ENCODE measurements around the gene LAMA2.

Gene LAMA2

DNA sequence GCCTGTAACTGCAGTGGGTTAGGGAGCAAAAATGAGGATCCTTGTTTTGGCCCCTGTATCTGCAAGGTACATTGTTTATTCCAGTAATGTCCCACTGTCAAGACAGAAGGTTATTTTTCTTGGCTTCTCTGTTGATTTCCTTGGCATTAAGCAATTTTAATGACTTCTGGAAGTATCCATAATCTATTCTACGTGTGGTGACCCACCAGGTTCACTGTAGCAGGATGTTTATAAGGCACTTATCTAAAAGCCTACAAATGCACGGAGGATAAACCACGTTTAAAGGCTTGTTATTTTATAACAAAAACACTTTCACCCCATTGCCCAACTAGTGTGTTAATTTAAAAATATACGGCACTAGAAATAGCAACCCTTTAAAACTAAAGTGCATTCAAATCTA lies 294.9 kb downstream of the LAMA2 start:
- no peak for DNase-seq (ENCODE audit: low spot score)

DNA sequence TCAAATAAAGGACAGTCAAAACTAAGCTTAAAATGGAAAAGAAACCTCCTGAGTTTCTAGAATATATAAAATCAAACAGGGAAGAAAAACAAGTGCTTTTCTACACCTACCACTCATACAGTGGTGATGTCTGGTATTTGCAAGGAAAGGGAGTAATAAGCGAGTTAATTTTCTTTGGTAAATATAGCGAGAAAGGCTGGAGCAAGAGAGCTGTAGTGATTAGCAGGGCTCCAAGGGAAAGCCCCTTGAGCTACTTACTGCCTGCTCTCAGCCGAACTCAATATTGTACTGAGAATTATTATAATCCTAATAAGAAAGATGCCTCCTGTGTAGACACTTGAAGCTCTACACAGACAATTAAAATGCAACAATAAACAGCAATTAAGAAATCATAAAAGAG lies 296.3 kb downstream of the LAMA2 start:
- no peak for DNase-seq (ENCODE audit: low spot score)

DNA sequence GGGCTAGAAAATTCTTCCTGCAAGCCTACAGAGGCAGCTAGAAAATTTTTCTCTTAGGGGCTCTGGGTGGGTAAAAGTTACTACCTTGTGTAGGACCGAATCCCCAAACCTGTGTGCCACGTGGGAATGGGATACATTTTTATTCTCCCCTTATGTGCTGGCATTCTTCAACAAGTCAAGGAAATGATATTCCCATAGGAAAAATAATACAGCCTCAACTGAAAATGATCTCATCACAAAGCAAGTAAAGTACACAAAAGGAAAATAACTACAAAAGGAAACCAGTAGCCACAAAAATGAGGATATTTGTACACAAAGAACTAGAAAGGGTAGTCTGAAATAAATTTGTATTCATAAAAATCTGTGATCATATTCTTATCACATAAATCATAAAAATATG lies 298.1 kb downstream of the LAMA2 start:
- no peak for DNase-seq (ENCODE audit: low spot score)

DNA sequence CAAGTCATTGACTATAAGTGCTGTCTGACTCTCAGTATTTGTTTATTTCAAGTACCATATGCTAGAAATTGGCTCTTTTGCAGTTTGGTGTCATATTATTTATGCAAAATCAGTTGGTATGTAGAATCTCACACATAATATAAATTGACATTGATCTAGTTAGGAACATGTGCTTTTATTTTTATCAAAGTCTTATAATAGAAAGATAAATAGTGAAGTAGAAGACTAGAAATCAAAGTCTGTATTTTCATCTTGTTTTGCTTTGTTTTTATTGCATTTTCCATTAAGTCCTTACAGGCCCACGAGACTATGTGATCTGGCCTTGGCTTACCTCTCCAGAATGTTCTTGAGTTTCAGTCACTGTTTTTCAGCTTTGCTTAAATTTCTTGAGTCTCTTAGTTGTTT lies 300.3 kb downstream of the LAMA2 start:
- DNase-seq (ENCODE audit: low spot score), result peak; percentile 31

DNA sequence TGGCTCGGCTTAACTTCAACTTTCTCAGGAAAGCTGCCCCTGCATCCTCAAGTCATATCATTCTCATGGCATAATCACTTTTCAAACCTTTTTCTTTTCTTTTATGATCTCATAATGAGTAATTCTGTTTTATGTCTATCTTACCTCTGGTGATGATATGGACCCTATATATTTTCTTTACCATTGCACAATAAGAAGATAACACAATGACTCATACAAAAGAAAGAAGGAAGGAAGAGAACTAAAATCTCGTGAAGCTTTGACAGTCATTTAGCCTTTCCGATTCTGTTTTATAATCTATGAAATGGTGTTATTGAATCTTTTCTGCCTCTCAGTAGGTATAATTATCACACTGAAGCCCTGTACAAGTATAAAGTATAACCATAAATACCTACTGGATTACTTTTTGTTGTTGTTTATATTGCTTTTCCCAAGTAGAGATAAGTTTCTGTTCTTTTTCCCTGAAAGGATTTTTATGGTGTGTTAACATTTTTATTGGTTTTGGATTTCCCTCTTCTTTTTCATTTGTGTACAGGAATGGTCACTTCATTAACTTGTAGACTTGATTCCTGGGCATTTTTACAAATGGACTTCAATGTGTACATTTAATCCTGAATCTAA lies 300.9 kb downstream of the LAMA2 start:
- no peak for DNase-seq (ENCODE audit: low spot score)

DNA sequence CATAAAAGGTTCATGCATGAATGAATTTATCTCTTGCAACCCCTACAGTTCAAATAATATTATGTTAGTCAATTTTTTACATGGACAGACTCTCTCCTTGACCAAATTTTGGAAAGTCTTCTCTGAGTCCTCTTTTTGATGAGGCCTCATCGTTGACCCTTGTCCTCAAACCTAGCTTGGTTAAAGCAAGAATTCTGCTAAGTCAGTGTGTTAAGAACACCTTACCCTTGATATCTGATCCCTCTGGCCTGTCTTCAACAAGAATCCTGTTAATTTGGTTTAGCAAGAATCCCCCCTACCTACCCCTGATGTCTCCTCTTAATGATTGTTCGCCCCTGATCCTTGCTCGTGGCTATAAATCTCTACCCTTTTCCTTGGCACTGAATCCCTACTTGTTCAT lies 301.4 kb downstream of the LAMA2 start:
- DNase-seq (ENCODE audit: low spot score), result no peak

DNA sequence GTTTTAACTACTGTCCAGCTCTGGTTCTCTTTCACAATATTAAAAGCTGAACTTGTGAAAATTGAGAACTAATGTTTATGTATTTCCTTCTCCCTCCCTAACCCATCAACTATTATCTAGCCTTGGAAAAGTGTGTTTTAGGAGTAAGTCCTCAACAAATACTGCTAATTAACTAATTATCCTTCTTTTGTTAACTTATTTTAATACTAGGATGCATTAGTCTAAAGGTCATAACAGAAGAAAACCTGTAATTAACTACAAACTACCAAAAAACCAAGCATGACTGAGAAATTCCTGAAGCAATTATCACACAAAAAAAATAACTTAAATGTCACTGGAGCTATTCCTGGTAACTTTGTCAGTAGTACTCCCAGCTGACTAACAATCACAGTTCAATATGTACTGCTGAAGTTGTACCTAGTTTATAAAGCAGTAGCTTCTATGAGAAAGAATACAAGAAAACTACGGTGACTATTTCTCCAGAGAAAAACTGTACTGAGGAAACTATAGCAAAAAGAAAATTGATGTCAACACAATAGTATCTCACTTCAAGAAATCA lies 301.9 kb downstream of the LAMA2 start:
- no peak for DNase-seq (ENCODE audit: low spot score)

DNA sequence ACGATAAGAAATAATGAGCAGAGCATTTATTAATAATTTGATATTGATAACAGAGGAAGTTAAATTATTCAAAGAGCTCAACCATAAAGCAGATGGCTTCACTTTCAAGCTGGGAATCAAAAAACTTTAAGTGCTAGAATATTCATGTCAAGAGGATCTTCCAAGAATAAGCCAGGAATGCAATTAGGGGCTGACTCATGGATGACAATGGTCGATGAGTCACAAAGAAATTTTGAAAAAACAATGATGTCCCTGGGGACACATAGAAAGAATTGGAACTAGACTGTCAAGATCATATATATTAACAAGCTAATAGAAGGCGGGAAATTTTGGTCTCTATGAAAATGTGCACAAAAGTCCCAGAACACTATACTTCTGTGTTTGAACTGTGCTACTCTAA lies 304.1 kb downstream of the LAMA2 start:
- no peak for DNase-seq (ENCODE audit: low spot score)

DNA sequence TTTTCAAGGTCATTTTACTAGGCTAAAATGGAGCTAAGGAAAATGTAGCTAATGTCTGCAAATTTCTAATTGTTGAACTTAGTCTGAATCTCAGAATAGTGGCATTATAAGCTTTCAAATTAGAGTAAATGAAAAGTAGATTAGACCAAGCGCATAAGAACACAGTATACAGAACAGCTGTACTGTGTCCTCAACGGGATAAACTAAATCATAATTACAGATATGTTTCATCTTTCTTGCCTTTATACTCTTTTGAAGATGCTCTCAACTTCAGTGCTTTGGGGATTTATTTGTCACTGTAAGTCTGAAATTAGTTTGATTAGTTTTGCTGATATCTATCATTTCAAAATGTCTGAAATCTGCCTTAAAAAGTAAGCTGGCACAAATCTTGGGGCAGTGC lies 305.4 kb downstream of the LAMA2 start:
- no peak for DNase-seq (ENCODE audit: low spot score)

DNA sequence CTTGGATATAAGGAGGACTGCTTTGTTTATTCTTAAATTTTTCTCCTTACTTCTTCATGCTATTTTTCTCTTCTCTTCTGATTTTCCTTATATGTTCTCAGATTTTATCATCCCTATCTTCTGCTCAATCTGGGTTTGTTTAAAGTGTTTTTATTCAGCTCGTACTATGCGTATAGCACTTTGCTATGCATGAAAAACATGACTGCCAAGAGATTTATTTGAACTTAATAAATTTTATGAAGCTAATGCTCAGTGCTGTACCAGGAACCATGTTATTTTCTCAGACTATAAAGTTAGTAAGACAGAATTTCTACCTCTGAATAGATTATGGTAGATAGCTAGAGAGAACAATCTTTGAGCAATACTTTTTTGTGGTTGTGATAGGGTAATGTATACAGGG lies 305.9 kb downstream of the LAMA2 start:
- no peak for DNase-seq (ENCODE audit: low spot score)

DNA sequence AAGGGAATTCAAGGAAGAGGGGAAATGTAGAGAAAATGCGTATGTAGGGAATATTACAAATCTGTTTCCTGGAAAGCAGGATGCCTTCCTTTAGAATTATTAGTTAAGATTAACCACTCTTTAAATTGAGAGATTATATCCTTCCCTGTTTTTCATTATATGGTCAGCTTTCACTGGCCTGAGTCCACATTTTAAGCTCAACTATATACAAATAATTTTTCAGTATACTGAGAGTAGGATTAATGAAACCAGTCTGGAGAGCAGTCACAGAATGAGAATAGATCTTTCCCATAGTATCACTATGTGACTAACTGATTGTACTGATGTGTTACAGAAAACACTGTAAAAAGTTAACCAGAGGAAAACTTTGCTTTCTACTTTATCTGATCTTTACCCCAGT lies 306.3 kb downstream of the LAMA2 start:
- no peak for DNase-seq (ENCODE audit: low spot score)

DNA sequence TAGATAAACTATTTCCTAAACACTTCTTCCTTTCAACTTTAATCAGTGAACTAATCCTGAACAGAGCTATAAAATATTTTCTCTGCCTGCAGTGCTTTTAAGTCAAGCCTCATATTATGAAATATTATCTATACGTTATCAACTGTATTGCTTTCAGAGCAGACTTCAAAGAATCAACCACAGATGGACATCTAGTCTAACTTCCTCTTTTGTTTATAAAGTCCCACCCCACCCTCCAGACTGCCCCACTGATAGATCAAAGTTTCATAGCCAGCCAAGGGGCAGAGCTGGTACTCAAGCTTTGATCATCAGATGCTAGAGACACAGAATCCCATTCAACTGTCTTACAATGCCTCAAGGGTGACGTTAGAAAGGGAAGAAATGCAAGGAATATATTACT lies 308.3 kb downstream of the LAMA2 start:
- DNase-seq (ENCODE audit: low spot score), result no peak

DNA sequence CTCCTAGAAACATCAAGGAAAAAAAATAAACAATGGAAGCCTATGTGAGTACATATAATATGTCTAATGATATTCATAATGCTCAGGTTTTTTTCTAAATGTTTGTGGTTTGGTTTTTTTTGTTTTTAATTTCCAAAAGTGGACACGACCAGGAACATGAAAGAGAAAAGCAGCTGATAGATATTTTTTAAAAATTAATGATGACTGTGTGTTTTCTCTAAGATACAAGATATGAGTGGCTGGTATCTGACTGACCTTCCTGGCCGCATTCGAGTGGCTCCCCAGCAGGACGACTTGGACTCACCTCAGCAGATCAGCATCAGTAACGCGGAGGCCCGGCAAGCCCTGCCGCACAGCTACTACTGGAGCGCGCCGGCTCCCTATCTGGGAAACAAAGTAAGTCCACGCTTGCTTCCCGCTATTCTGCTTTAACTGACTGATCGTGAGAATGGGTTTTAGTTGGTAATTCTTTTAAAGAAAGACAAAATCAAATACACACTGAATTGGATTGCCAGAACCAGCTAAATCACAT lies 309.6 kb downstream of the LAMA2 start:
- no peak for DNase-seq (ENCODE audit: low spot score)

DNA sequence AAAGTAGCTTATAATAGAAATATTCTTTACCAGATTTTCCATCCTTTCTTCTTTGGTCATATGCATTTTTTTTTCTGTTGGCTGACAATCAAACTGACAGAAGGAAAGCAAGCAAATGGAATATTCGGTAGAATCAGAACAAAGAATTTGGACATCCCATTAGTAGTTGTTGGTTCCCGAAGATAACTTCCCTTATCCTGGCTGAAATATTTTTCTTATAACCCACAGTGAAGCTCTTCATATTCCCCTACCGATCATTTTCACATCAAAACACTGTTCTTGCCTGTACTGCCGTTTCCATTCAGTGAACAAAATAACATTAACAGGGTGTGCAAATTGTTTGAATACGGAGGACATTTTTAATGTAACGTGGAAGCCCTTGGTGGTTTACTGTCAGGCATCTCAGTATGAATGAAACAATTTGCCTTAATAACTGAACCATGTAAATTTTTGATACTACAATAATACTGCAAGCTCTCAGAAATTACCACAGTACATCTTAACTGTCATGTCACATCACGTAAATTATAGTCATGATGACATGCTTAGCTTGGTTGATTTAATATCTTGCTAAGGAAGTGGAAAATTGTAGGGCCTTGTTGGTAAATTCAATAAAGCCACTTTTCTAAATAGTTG lies 311.5 kb downstream of the LAMA2 start:
- DNase-seq (ENCODE audit: low spot score), result no peak

DNA sequence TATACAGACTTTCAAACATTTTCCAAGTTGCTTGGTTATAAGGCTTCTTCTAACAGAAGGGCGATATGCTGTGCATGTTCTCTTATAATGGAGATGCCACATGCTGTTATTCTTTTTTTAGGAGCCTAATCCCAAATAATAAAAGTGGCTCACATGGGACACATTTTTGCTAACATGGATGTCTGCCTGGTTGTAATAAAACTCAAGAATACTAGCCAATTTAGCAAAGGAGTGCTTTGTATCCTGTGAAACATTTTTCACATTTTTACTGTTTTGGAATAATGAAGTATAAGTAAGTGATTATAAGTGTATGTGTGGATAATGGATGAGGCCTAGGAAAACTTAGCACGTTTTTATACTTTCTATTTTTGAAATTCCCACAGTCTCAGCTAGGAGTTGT lies 312.2 kb downstream of the LAMA2 start:
- DNase-seq (ENCODE audit: low spot score), result no peak

DNA sequence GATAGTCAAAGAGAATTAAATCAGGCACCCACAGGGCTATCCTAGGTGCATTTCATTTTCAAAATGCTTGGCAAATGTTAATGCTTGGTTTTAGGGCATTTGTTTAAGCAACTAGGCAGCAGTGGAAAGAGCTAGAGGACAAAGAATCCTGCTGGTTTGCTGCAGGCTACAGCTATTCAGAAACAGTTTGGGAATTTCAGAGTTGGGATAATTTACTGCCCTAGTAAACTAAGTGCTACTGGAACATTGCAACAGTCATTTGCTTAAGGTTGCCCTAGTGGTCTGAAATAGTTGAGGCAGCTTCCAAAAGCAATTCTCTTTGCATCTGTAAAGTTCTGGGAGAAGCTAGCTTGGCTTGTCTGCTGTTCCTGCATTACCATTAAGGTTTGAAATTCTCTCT lies 312.7 kb downstream of the LAMA2 start:
- no peak for DNase-seq (ENCODE audit: low spot score)

DNA sequence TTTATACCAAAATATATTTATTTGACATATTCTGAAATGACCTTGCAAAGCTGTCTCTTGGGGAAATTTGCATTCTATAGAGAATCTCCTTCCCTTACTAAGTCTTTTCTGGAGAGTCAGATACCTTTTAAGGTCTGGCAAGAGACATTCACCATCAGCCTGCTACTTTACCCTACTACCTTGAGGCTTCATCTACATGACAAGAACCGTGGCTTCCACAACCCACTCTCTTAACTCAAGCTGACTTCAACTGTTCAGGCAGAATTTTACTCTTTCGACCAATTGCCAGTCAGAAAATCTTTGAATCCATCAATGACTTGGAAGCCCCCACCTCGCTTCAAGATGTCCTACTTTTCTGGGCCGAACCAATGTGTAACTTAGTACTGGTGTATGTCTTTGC lies 314.2 kb downstream of the LAMA2 start:
- no peak for DNase-seq (ENCODE audit: low spot score)

DNA sequence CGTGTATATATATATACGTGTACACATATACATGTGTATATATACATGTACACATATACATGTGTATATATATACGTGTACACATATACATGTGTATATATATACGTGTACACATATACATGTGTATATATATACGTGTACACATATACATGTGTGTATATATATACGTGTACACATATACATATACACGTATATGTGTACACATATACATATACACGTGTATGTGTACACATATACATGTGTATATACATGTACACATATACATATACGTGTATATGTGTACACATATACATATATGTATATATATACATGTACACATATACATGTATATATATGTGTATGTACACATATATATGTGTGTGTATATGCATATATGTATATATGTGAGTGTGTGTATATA lies 317.2 kb downstream of the LAMA2 start:
- DNase-seq (ENCODE audit: low spot score), result no peak

DNA sequence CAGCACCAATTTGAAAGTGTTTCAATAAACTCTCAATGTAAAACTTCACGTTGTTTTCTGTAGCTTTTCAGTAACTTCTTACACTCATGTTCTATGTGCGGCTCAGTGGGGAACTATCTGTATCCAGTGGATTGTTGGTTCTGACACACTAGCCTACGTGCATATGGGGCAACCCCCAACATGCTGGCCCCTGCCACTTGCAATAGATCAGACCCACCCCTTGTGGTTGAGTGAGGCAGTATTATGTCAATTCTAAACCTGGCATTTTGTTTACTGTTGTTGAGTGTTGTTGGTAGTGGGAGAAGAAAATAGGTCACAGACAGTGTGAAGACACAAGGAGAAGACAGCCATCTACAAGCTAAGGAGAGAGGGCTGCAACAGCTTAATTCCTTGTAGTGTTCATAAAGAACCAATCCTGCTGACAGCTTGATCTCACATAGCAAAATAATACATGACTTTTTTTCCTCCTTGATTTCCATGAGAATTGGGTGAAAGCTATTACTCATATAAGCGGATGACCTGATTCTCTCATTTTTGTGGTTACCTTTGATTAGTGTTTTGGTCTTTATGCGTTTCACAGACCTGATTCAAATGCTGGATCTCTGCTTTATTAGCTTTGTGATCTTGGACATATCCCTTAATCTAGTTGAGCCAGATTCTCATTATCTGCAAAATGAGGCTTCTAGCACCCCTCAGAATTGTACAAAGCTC lies 320.4 kb downstream of the LAMA2 start:
- DNase-seq (ENCODE audit: low spot score), result no peak

DNA sequence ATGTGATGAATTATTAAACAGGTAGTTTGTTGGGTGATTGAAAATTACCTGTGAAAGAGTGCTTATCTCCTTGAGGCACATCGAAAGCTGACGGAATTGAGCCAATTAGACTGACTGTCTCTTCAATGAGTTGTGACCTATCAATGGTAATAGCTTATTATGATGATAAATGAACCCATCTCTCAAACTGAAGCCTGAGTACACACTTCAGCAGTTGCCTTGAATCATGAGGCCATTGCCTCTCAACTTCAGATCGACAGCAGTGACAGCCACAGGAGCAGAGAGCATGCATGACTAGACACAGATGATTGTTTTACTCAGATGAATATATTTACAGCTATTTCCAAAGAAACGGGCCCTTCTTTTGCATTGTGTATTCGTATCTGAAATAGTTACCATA lies 323.9 kb downstream of the LAMA2 start:
- DNase-seq (ENCODE audit: low spot score), result peak; percentile 13

DNA sequence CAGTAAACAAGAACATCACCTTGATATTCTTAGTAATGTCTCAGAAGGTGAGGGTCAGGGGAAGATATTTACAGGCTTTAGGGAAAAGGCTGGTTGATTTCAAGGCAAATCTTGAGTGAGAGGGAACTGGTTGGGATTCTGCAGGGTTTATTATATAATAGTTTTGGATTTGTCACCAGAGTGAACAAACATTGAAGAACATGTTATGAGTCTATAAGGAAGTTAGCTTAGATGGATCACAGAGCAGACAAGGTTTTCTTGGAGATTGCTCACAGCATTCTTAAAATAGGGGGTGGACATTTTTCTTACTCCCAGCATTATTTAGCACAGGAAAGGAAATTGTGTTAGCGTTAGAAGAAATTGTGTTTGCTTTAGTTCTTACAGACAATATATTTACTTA lies 324.9 kb downstream of the LAMA2 start:
- DNase-seq (ENCODE audit: low spot score), result no peak

DNA sequence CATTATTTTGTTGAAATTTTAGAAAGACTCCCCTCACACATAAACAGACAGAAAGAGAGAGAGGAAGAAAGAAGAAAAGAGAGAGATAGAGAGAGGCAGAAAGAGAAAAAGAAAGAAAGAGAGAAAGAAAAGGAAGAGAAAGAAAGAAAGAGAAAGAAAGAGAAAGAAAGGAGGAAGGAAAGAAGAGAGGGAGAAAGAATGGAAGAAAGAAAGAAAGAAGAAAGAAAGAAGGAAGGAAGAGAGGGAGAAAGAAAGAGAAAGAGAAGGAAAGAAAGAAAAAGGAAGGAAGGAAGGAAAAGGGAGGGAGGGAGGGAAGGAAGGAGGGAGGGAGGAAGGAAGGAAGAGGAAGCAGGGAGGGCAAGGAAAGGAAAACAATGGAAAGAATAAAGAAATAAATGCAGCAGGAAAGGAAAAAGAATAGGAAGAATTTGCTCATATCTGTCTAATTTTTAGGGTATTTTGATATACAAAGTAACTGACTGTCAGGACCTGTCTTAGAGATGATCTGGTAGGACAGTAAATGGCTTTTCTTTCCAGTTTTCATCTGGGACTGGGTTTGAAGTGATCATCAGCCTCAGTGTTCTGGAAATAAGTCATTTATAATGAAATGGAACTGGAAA lies 325.6 kb downstream of the LAMA2 start:
- DNase-seq (ENCODE audit: low spot score), result no peak

All from SK-N-DZ (cell line).